ENCODE results near the gene ABHD12.
"Not testable (repeated sequence)": the region's sequence is repeated elsewhere in the genome, so short reads cannot be mapped to it uniquely, and the experiment has no call there.

The ABHD12 gene

DNA sequence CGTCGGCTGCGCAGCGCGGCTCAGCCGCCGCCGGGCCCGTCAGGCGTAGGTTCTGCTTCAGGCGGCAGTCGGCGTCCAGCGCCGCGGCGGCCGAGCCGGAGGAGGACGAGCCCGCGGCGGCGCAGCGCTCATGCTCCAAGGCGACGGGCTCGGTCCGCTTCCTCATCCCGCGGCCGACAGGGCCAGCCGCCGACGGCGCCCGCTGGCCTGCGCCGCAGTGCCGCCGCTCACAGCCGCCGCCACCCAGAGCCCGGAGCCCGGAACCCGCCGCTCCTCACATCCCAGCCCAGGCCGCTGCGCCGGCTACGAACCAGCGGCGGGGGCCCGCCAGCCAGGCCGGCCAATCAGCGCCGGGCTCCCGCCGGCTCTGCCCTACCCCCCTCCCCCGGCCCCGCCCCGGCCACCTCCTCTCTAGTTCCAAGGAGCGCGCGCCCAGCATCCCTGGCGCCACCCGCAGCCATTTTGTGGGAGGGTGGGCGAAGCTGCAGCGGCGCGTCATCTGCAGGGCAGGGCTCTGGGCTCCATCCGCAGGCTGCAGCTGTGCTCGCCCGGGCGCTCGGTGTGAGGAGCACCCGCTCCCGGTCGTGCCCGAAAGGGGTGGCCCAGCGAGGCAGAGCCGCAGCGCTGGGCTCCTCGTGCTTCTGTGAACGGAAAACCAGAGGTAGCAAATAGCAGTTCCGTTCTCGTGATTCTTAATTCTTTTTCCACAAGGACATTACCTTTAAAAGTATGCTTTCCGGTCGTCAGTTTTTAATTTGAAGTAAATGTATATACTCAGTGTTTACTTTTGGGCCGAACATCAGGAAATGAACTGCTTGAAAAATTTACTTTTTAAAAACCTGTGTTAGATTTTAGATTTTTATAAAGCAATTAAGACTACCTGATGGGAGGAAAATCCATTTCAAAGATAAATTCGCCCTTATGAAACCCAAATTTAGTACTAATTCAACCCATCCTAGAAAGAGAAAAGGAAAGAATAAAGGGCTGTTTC is at the start of gene ABHD12:
Gene ABHD12, minus strand, starts transcription at position 298 of the 991 bp plus-strand sequence. Its CDS starts 132 bp downstream, at position 166.
- Mint-ChIP-seq H3K9me3 (no peaks in the 10 kb centered on the region), H3K27ac (peak within 1 kb of the TSS; percentile 91 to 97), H3K27me3 (no peaks in the 10 kb centered on the region), H3K4me3 (peak within 1 kb of the TSS; percentile 92 to 97), H3K4me1 (peaks cover 12% of the 10 kb centered on the region)
- peak; percentile 94 to 95 for DNase-seq
- peak; percentile 95 for ATAC-seq

- DNase-seq = no peak
- ATAC-seq = no peak
- H3K27ac Mint-ChIP-seq = no peak overlapping the region
- H3K4me1 Mint-ChIP-seq = no peaks in the 10 kb centered on the region
- H3K27me3 Mint-ChIP-seq = no peaks in the 10 kb centered on the region
- no peak overlapping the region for H3K4me3 Mint-ChIP-seq
- H3K9me3 Mint-ChIP-seq = no peaks in the 10 kb centered on the region
These were observed 48.7 kb upstream of the ABHD12 start for GRCh38 chr20:25439328-25439727.

GRCh38 chr20:25437153-25437581 is 46.5 kb upstream of the ABHD12 start:
- no peak for ATAC-seq
- no peak for DNase-seq
- Mint-ChIP-seq H3K9me3 (no peaks in the 10 kb centered on the region), H3K27ac (no peak overlapping the region), H3K4me3 (no peak overlapping the region), H3K4me1 (no peaks in the 10 kb centered on the region), H3K27me3 (no peaks in the 10 kb centered on the region)

DNA sequence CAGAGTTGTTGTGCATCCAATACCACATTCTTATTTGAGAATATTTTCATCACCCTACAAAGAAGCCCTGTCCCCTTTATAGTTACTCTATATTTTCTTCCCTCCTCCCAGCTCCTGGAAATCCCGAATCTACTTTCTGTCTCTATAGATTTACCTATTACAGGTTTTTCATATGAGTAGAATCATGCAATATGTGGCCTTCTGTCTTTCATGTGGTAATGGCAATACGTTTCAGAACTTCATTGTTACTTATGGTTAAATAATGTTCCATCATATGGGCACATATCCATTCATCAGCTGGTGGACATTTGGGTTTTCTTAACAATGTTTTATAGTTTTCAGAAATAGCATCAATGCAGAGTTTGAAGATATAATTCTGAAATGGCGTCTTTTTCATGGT is 33.9 kb upstream of the ABHD12 start:
- peaks cover 16% of the 10 kb centered on the region for H3K4me1 Mint-ChIP-seq
- peak; percentile 64 for ATAC-seq

GRCh38 chr20:25422032-25422431 is 31.4 kb upstream of the ABHD12 start:
- Mint-ChIP-seq H3K4me1 (peaks cover 16% of the 10 kb centered on the region), H3K27ac (no peak overlapping the region), H3K4me3 (no peak overlapping the region), H3K9me3 (no peaks in the 10 kb centered on the region), H3K27me3 (no peaks in the 10 kb centered on the region)
- ATAC-seq (no peak), DNase-seq (no peak)

More for the DNA sequence above, 33.9 kb upstream of the ABHD12 start:
- no peak overlapping the region for H3K27ac Mint-ChIP-seq
- DNase-seq = no peak
- H3K4me3 Mint-ChIP-seq = no peak overlapping the region
- no peaks in the 10 kb centered on the region for H3K9me3 Mint-ChIP-seq
- no peaks in the 10 kb centered on the region for H3K27me3 Mint-ChIP-seq

GRCh38 chr20:25421102-25421501 is 30.5 kb upstream of the ABHD12 start:
- Mint-ChIP-seq H3K4me3 (no peak overlapping the region), H3K9me3 (no peaks in the 10 kb centered on the region), H3K4me1 (peaks cover 16% of the 10 kb centered on the region), H3K27ac (no peak overlapping the region), H3K27me3 (no peaks in the 10 kb centered on the region)
- ATAC-seq (no peak), DNase-seq (no peak)

DNA sequence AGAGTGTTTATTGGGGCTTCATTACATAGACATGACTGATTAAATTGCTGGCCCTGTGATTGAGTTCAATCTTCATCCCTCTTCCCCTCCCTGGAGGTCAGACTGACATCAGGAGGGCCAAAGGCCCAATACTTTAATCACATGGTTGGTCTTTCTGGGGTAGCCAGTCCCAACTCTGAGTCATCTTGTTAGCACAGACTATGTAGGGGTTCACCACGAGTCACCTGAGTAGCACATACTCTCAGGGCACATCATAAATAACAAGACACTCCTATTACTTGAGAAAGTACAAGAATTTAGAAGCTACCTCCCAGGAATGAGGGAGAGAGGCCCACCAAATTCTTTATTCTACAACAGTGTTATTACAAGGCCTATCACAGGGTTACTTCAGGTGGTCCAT is 28.1 kb upstream of the ABHD12 start:
- ATAC-seq (no peak), DNase-seq (no peak)
- no peaks in the 10 kb centered on the region for H3K9me3 Mint-ChIP-seq
- H3K27me3 Mint-ChIP-seq = no peaks in the 10 kb centered on the region
- no peak overlapping the region for H3K4me3 Mint-ChIP-seq
- H3K27ac Mint-ChIP-seq = no peak overlapping the region
- peaks cover 1% of the 10 kb centered on the region for H3K4me1 Mint-ChIP-seq

DNA sequence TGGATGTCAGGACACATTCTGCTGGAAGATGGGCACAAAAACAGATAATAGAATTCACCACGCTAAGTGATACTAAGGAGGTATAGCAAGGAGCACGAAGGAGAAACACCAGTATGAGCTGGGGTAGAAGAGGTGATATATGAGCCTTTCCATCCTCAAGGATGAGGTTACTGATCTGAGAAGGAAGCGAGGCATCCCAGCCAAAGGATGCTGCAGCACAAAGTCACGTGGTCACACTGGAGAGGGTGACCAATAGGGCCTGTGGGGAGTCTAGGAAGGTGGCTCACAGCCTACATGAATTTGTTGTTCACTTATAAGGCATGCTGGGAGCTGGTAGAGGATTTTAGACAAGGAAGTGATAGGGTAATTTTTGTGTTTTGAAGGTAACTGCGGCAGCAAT is 18.3 kb upstream of the ABHD12 start:
- Mint-ChIP-seq H3K9me3 (peaks cover 0 to 7% of the 10 kb centered on the region in 2 donors), H3K27ac (no peak overlapping the region), H3K27me3 (no peaks in the 10 kb centered on the region), H3K4me1 (peaks cover 22% of the 10 kb centered on the region), H3K4me3 (peak overlapping the region; percentile 88 to 97)
- ATAC-seq (no peak), DNase-seq (no peak)

DNA sequence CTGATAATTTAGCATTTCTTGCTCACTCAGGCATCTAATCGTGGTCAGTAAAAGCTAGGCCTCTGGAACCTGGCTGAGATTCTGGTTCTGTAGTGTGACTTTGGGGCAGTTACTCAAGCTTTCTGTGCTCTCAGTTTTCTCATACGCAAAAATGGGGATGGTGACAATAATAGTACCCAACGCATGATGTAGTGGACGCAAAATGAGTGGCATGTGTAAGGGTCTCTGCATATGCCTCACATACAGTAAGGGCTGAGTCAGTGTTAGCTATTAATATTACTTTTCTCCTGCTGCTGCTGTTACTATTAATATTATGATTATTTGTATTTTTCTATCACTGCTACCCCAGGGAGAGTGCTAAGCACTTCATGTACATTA is 17.5 kb upstream of the ABHD12 start:
- H3K9me3 Mint-ChIP-seq = peaks cover 4 to 14% of the 10 kb centered on the region in 2 donors
- DNase-seq = no peak
- ATAC-seq = no peak
- peak overlapping the region; percentile 95 to 98 for H3K27ac Mint-ChIP-seq
- peaks cover 22% of the 10 kb centered on the region for H3K4me1 Mint-ChIP-seq
- H3K27me3 Mint-ChIP-seq = no peaks in the 10 kb centered on the region
- H3K4me3 Mint-ChIP-seq = peak overlapping the region; percentile 88 to 97

GRCh38 chr20:25407311-25408169 is 16.9 kb upstream of the ABHD12 start, which contains the start of gene GINS1:
GINS1 (plus strand) TSS chr20:25407673; CDS start chr20:25407821, 148 bp downstream.
- peaks cover 22% of the 10 kb centered on the region for H3K4me1 Mint-ChIP-seq
- no peaks in the 10 kb centered on the region for H3K27me3 Mint-ChIP-seq
- peak within 1 kb of the TSS; percentile 88 to 97 for H3K4me3 Mint-ChIP-seq
- ATAC-seq = peak; percentile 95
- peaks cover 8 to 21% of the 10 kb centered on the region in 2 donors for H3K9me3 Mint-ChIP-seq
- DNase-seq = peak; percentile 82 to 90
- H3K27ac Mint-ChIP-seq = peak within 1 kb of the TSS; percentile 95 to 98

- ATAC-seq (no peak), DNase-seq (no peak)
- H3K27me3 Mint-ChIP-seq = no peaks in the 10 kb centered on the region
- peaks cover 10 to 33% of the 10 kb centered on the region in 2 donors for H3K9me3 Mint-ChIP-seq
- peaks cover 7% of the 10 kb centered on the region for H3K4me1 Mint-ChIP-seq
- no peak overlapping the region for H3K27ac Mint-ChIP-seq
- no peak overlapping the region for H3K4me3 Mint-ChIP-seq
These were observed 11.9 kb upstream of the ABHD12 start for GRCh38 chr20:25402583-25402982.

DNA sequence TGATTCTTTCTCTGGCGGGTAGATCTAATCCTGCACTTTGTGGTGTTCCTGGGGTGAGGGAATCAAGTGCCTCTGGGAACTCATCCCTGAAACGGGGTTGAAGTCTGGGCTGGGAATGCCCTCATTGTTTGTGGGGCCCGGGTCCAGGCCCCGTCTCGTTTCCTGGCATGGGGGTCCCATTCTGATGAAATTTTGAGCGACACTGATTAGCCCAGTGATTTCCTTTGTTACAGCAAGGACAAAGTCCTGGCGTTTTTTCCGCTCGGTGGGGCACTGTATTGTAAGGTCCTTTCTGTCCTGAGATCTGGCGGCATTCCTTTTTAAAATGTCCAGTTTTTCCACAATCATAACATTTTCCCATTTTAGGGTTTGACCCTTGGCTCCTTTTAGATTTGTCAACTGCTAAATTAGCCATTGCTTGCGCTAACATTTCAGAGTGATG is 9.7 kb upstream of the ABHD12 start:
- not testable (repeated sequence) for H3K27me3 Mint-ChIP-seq, DNase-seq, H3K4me3 Mint-ChIP-seq, H3K4me1 Mint-ChIP-seq, ATAC-seq, H3K27ac Mint-ChIP-seq
- H3K9me3 Mint-ChIP-seq = peaks cover 10 to 33% of the 10 kb centered on the region in 2 donors

DNA sequence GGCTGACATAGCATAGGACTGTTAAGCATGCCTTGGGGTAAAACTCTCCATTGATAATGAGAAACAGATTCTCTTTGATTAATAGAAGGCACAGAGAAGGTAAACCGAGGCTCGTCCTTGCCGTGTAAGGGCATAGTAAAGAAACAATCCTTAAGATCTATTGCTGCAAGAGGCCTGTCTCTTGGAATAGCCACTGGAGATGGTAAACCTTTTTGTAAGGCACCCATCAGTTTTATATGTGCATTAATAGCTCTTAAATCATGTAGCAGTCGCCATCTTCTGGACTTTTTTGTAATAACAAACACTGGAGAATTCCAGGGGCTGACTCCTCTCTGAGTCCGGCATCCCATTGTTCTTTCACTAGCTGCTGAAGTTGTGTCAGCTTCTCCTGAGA is 8.4 kb upstream of the ABHD12 start:
- ATAC-seq = peak; percentile 66
- H3K4me1 Mint-ChIP-seq = no peaks in the 10 kb centered on the region
- H3K27me3 Mint-ChIP-seq = no peaks in the 10 kb centered on the region
- H3K27ac Mint-ChIP-seq = no peak overlapping the region
- H3K4me3 Mint-ChIP-seq = no peak overlapping the region
- H3K9me3 Mint-ChIP-seq = peaks cover 10 to 27% of the 10 kb centered on the region in 2 donors
- DNase-seq = peak; percentile 14 to 16

DNA sequence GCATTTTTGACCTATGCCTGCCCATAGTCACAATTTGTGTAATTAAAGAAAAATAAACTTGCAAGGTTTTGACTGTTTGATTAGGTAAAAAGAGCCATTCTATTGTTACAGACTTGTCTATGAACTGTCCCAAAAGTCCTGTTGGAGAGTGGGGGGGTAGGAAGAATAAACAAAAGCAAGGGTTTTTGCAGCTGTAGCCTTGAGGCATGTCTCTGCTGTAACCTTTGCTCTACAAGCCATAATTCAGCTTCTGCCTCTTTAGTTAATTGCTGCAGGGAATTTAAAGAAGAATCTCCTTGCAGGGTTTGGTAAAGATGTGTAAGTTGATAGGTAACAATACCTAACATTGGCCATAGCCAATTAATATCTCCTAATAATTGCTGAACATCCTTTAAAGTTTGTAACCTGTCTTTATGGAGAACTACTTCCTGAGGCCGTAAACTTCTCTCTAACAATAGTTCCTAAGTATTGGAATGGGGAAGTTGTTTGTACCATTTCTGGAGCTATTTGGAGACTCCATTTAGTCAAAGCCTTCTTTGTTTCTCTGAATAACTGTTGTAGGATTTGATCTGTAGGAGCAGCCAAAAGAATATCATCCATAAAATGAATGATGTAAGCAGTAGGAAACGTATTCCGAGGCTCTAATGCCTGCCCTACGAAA is 7.9 kb upstream of the ABHD12 start:
- no peaks in the 10 kb centered on the region for H3K27me3 Mint-ChIP-seq
- H3K4me1 Mint-ChIP-seq = no peaks in the 10 kb centered on the region
- ATAC-seq (no peak), DNase-seq (no peak)
- peaks cover 10 to 22% of the 10 kb centered on the region in 2 donors for H3K9me3 Mint-ChIP-seq
- no peak overlapping the region for H3K4me3 Mint-ChIP-seq
- no peak overlapping the region for H3K27ac Mint-ChIP-seq

GRCh38 chr20:25397821-25398220 is 7.2 kb upstream of the ABHD12 start:
- H3K4me1 Mint-ChIP-seq = no peaks in the 10 kb centered on the region
- H3K27ac Mint-ChIP-seq = no peak overlapping the region
- DNase-seq (no peak), ATAC-seq (no peak)
- peaks cover 5 to 15% of the 10 kb centered on the region in 2 donors for H3K9me3 Mint-ChIP-seq
- no peak overlapping the region for H3K4me3 Mint-ChIP-seq
- H3K27me3 Mint-ChIP-seq = no peaks in the 10 kb centered on the region

Data from stimulated activated naive CD8-positive, alpha-beta T cell treated with anti-CD3 and anti-CD28 coated beads, Interleukin-15, amount 100 ng/mL, for 72 hours (primary cell).